Stimulated activated naive CD4-positive, alpha-beta T cell treated with Interleukin-2 at 50 U/mL for 16 hours (primary cell): ENCODE results near the gene ATP2C1.
A peak's percentile ranks its signal among the peaks of the same experiment; 100 is the strongest.

Experiments used
- DNase-seq: peaks from one replicate; lab custom pipeline; 2025; lab: John Stamatoyannopoulos, UW

The ATP2C1 gene

DNA sequence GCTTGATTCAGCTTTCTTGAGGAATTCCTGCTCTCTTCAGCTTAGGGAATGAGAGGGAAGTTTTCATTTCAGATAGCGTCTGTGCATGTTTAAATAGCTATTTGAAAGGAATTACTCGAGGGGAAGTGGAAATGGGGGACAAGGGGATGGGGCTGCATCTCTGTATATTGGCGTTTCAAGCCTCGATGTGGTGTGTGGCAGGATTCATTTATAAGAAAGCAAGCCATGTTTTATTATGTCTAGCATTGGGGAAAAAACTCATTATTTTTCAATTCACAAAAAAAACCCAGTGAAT is 1.0 kb downstream of the ATP2C1 start:
- DNase-seq = no peak

DNA sequence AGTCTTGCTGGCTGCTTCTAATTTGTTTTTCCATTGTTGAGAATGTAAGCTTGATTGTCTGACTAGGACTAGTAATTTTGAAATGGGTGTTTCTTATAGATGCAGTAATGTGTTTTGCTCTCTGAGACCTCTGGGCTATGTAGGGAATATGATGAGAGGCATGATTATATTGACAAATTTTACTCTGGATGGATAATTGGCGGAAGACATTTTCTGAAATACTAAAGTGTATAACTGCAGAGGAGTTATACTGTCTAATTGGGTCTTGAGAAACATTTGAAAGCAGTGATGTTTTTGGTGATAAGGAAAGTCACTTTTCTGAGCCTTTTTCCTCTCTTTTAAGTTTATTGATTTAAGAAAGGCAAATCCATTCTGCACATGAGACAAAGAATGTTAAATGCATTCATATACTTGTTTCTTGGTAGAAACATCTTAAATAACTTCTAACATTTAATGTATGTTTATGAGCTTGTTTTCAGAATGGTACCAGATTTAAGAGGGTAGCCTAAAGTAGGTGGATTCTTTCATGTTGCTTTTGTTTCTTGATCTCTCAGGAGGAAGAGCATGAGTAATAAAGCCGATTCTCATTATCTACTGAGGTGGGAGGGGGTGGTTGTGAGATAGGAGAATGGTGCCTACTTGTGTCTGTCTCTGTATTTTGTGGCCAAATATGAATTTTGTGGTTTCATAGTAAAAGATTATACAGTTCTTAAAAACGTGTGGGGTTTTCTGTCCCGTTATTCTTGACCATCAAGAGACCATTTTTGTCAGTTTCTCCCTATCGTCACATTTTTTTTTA is 2.0 kb downstream of the ATP2C1 start:
- DNase-seq = peak; percentile 1

DNA sequence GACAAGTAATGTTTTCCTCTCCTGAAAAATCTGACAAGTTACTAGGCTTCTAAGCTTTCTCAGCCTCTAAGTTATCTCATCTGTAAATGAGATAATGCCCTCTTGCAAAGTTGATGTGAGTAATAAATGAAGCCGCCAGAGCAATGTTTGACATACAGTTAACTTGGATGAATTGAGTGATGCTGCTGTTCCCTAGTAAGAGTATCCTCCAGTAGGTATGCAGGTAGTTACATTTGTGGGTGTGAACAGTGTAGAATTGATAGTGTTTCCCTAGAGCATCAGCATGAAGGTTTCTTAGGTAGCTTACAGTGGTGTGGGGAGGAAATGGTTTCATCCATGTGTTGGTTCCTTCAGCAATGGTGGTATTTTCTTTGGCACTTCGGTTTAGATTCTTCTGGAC is 3.4 kb downstream of the ATP2C1 start:
- DNase-seq = no peak

DNA sequence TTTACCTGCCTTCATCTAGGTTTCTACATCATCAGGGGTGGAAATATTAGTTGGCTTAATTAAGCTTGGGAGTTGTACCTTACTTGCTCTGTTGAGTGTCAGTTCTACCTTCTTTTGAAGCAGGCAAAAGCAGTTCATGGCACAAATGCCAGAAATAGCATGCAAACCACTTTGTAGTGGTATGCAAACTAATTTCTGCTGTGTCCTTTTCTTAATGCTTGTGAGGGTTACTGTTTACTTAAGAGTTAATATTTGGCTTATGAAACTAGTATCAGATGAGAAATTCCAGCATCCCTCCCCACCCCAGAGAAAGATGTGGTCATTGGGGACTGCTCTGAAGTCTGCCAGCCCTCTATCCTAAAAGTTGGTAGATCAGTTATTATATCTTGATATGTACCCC is 7.1 kb downstream of the ATP2C1 start:
- DNase-seq = no peak

DNA sequence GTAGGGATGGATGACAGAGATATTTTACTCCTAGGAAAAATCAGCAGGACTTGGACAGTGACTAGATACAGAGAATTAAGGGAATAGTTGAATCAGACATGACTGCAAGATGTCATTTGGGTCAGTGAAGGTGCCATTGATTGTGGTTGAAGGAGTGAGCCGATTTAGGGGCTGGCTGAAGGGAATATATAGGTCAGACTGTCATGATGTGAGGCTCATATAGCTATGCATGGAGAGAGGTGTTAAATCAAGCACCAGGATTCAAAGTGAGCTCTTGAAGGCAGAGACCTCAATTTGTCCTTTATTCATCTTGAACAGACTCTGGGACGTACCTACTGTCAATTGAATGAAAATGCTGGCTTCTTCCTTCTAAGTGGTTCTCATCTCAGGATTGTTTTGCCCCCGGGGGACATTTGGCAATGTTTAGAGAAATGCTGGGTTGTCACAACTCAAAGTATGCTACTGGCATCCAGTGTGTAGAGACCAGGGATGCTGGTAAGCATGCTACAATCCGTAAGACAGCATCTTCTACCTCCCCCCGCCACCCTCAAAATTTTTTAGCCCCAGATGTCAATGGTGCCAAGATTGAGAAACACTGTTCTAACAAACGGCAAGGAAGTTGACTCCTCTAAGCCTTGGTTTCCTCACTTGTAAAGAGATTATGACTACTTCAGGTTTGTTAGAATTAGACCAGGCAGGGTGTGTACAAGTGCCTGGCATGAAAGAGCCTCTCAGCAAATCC is 7.8 kb downstream of the ATP2C1 start:
- DNase-seq = no peak

DNA sequence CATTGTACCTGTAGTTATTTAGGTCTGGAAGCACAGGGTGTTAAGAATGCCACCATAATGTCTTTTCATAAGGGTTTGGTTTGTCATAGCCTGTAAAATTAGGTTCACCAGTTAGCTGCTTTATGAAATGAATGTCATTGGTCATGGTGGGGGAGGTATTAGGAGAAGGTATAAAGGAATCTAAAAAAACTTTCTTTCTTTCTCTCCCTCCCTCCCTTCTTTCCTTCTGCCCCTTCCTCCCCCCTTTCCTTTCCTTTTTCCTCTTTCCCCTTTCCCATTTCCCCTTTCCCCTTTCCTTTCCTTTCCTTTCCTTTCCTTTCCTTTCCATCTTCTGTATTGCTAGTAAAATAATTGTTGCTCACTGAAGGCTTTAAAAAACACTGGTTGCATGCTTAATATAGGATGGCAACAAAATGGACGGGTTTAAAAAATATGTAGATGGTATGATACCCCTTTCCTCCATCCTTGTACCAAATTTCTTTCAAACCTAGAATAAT is 9.6 kb downstream of the ATP2C1 start:
- no peak for DNase-seq

DNA sequence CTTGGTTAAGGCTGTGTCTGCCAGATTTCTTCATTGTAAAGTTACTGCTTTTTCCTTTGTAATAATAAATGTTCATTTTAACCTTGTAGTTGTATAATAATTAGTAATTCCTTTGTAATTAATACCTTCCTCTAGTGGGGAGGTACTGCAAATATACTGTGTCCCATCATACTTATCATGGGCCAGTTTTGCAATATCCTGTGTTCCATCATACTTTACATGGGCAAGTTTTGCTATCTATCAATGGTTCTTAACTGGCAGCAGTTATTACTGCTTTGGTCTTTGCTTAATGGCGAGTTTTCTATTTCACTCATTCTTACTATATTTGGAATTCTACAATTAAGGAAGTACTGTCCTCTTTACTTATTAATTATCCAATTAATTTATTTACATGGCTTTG is 10.6 kb downstream of the ATP2C1 start:
- no peak for DNase-seq

DNA sequence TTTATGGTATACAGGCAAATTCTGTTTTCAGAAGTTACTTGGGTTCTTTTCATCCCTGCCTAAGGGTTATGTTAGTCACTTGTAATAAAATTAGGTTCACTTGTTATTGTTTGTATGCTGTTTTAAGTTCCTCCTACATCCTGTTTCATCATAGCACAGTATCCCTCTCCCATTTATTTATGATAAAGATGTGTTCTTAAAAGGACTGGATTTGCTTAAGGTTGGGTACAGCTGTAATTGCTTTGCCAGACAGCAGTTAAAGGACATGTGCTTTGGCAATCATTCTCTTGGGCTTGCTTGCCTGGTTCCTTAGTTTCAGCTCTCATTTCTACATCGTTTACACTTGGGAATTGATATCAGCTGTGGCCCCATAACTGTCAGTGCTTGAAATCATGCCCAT is 11.7 kb downstream of the ATP2C1 start:
- DNase-seq = no peak

DNA sequence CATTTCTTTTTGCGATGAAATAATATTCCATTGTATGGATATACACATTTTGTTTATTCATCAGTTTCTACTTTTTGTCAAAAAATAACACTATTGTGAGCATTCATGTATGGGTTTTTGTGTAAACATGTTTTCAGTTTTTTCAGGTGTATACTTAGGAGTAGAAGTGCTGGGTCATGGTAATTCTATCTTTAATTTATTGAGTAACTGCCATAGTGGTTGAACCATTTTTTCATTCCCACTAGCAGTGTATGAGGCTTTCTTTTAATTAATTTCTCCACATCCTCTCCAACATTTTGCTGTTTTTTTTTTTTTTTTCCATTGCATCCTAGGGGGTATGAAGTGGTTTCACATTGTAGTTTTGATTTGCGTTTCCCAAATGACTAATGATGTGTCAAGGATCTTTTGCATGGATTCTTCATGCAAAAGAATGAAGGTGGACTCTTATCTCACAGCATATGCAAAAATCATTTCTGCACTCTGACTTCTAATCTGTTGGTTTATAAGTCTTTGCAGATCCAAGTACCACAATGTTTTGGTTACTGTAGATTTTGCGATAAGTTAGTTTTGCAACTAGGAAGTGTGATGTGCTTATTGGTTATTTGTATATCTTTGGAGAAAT is 12.6 kb downstream of the ATP2C1 start:
- no peak for DNase-seq

DNA sequence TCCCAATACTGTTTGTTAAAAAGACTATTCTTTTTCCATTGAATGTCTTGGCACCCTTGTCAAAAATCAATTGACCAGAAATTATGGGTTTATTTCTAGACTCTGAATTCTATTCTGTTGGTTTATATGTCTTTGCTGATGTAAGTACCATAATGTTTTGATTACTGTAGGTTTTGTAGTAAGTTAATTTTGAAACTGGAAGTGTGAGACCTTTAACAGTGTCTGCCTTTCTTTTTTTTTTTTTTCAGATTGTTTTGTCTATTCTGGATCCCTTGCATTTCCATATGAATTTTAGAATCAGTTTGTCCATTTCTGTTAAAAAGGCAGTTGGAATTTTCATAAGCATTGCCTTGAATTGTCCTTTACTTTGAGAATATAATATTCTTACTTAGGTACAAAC is 13.6 kb downstream of the ATP2C1 start:
- no peak for DNase-seq

DNA sequence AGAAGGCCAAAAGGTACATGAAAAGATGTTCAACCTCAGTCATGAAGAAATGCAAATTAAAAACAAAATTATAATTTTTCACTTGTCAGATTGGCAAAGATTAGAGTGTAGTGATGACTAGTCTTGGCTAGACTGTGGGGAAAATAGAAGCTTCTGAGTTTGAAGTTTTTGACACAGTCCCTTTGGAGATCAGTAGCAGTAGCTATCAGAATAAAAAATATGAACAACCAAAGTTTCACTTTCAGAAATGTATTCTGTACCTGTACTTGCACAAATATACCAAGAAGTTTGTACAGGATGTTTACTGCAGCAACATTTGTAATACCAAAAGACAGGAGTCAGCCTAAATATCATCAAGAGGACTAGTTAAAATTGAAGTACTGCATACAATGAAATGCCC is 14.1 kb downstream of the ATP2C1 start:
- DNase-seq = no peak

DNA sequence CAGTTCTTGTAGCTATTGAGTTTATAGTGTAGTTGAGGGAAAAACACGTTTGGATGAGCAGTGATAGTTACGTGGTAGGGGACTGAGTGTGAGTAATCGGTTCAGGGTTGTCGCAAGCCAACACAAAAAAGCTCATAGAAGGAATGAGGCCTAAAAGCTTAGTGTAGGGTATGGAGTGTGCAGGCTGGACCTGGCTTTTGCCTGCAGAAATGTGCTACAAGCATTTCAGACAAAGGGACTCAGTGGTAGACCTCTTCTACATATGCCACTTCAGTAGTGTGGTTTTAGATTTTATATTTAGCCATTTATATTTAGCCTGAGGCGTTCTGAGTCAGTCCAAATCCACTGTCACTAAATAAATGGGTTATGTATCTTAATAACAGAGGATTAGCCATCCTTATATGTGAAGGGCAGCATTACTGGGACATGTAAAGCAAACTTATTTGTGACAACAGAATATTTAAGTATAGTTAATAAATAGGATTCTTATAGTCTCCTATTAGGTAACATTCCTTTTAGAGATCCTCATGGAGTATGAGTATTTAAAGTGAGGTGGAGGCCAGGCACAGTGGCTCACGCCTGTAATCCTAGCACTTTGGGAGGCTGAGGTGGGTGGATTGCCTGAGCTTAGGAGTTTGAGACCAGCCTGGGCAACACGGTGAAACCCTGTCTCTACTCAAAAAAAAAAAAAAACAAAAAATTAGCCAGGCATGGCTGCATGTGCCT is 21.8 kb downstream of the ATP2C1 start:
- no peak for DNase-seq

DNA sequence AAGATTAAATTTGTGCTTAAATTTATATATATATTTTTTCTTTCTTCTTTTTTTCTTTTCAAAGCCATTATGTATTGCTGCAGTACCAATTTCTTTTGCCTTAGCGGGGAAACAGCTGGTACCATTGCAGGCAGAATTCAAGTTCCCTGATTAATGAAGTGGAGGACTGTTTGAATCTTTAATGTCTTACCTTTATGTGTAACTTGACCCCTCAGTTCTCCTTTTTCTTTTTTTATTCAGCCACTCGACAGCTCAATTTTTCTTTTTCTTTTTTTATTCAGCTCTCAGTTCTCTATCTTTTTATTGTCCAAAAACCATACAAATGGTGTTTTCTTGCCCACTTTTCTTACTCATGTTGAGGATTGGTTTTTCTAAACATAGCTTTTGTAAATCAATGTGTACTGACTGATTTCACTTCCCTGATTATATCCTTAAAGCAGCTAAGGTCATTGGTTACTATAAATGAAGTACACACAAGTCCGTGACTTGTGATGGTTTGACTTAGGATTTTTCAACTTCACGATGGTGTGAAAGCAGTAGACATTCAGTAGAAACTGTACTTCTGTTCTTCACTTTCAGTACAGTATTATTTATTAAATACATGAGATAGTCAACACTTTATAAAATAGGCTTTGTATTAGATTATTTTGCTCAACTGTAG is 22.8 kb downstream of the ATP2C1 start:
- DNase-seq = no peak

DNA sequence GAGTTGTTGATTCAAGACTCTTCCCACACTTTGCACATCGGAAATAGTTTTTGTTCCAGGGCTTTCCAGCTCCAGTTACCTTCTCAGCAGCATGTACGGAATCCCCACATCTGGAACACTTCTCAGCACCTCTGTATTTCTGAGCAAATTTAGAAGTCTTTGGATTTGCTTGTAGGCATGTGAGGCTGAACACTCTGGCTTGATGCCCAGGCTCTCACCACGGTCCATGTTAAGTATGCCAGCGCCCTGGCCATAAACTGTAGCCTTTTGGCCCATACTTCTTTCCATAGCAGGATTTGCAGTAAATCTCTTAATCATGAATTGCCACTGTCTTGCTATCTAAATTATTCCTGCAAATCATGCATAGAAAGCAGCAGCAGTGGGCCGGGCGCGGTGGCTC is 24.4 kb downstream of the ATP2C1 start:
- DNase-seq = no peak

DNA sequence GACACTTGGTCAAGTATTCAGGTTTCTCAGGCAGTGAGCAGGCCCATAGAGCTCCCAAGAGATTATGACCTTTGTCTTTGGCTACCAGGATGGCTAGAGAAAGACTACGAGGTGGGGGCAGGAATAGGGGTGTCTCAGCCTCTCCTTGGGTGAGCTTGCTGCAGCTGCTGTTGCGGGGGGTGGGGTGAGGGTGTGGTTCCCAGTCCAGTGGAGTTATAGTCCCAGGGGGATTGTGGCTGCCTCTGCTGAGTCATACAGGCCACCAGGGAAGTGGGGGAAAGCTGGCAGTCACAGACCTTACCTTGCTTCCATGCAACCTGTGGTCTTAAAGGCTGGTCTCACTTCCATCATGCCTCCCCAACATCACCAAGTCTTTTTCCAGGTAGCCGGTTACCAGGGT is 31.7 kb downstream of the ATP2C1 start:
- DNase-seq = no peak

DNA sequence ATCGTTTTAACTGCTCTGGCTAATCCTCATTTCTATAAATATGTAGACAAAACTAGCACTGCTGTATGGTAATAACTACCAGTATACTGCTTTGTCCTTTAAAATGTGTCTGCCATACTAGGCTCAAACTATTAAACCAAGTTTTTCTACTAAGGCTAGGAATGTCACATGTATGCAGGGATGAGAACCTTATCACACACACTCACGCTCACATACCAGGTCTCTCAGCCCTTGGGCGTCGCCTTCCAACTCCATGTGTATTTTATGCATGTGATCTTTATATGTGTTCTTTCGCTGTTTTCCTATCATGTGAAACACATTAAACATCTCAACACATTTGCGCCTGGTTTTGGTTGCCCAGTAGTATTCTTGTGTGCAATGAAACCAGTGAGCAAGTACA is 32.6 kb downstream of the ATP2C1 start:
- DNase-seq = no peak

DNA sequence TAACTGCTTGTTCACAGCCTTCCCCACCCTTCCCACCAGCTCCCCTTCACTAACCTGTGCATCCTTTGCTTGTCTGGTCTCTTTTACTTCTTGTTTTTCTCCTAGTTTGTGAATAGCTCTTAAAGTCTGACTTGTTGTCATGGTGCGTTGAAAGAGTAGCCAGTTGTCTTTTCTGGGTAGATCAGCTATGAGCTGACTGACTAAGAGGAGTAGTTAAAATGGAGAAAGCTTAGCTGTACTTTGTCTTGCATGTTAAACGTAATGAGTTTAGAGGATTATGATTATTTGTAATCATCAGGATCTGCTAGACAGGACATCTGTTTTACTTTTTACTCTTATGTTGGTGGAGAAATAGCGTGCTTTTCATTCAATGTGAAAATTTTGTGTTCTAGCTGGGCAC is 35.9 kb downstream of the ATP2C1 start:
- no peak for DNase-seq

DNA sequence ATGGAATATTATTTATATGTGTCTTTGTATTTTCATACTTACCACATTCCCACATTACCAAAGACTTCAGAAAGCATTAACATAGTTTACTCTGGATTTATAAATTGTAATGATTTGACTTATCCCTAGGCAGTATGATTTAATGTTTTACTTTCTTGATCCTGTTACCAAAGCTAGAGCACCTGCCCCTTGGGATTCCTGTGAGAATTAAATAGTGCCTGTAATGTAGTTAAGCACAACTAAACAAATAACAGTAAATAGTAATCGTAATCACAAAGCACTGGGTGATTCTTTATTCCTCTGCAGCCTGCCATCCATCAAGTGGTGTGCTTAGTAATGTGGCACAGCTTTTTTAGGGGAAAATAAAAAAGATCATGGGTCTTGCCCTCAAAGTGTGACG is 39.1 kb downstream of the ATP2C1 start:
- no peak for DNase-seq

DNA sequence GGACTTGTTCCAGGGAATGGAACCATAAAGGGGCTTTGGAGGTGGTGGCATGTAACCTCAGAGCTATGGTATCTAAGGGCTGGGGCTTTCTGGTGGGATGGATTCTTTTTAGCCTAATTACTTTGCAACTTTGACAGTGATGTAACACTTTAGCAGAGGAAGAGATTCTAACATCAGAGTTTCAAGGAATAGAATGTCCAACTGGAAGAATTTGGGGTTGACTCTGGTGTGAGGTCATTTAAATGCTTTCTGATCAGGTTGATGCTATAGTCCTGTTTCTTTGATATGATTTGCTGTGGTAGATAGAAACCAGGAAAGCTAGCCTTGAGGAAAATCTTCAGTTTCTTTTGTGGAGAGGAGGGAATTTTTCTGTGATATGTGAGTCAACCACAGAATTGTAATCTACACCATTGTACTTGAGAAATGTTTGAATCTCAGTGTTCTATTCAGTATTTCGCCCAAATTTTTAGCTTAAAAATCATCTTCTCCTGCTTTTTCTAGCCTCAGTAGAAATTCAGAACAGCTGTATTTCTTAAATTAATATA is 40.0 kb downstream of the ATP2C1 start:
- no peak for DNase-seq

DNA sequence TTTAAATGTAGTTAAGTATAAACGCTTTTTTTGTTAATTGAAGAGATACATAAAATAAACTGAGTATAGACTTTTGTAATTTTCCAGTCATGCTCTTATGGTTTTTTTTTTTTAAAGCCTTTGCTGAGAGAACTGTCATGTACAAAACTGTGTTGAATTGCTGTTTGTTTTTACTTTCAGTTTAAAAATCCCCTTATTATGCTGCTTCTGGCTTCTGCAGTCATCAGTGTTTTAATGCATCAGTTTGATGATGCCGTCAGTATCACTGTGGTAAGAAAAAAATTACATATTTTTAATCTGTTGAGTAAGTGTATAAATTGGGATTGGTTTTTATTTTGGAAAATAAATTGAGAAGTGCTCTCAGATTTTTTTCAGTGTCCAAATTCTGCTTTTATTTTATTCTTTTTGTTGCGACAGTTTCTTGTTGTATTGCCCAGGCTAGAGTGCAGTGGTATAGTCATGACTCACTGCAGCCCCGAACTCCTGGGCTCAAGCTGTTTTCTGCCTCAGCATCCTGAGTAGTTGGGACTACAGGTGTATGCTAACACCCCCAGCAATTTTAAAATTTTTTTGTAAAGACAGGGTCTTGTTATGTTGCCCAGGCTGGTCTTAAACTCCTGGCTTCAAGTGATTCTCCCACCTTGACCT is 40.7 kb downstream of the ATP2C1 start:
- DNase-seq = no peak

DNA sequence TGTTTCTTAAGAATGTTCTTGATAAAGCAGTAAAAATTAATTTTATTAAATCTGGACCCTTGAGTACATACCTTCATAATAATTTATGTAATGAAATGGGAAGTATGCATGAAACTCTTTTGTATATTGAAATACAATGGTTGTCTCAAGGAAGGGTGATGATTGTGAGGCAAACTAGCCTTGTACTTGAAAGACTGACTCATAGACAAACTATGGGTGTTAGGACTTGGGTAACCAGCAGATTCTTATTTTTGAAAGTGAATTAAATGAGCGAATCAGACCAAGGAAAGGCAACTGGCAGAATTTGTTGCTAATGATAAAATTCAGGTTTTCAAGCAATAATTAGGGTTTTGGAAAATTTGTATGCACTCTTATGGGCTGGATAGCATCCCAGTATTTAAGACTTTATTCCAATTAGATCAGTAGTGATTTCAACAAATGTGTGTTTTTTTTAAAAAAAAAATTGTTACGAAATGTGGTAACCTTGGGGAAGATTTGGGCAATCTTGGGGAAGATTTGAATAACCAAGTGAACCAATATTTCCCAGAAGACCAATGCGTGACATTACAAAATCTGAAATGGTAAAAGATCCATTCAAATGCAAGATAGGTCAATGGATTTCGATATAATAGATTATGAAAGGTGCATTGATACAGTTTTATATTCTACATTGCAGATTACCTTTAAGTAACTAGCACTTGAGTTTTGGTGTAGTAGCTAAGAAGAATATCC is 42.0 kb downstream of the ATP2C1 start:
- no peak for DNase-seq
